GM18870 (cell line): Measurements from ENCODE around the gene ITPR3.

Experiments used
- ATAC-seq: cut with Tn5 transposase; IDR thresholded peaks from one replicate; pipeline ENCODE4 v1.9.1; 2021; ENCODE audit warnings: moderate library complexity; ENCODE audit not compliant: unreplicated experiment

The ITPR3 gene

DNA sequence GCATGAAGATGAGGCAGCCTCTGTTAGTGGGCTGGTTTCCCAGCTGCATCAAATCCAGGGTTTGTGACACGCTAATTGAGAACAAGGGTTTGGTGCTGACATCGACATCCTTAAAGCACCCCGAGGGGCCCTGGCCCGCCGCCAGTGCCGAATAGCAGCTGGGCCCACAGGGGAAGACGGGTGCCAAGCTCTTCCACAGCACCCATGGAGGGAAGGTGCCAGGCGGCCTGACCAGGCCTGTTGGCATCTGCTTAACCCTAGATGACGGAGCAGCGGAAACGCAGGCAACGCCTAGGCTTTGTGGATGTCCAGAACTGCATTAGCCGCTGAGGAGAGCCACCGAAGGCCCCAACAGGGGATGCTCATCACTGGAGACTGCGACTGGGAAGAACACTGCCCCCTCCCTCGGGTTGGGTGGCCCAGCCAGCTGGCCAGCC, 74.3 kb downstream of the ITPR3 start:
- no peak for ATAC-seq

DNA sequence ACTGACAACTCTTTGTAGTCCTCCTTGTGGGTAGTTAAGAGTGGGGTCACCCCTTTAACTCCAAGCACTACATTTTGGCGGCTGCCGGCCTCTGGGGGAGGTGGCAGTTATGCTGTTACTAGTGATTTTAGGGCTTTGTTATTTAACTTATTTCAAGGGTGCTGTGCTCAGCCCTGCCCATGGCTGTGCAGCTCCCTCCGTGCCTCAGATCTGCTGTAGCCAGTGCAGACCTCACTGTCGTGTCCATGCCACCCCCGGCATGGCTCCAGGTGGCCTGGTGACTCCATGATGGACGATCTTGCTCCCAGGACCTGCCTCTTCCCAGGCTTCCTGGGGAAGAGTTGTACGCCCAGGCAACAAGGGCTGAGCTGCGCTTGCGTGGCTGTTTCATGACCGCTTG, 75.0 kb downstream of the ITPR3 start:
- ATAC-seq = no peak

DNA sequence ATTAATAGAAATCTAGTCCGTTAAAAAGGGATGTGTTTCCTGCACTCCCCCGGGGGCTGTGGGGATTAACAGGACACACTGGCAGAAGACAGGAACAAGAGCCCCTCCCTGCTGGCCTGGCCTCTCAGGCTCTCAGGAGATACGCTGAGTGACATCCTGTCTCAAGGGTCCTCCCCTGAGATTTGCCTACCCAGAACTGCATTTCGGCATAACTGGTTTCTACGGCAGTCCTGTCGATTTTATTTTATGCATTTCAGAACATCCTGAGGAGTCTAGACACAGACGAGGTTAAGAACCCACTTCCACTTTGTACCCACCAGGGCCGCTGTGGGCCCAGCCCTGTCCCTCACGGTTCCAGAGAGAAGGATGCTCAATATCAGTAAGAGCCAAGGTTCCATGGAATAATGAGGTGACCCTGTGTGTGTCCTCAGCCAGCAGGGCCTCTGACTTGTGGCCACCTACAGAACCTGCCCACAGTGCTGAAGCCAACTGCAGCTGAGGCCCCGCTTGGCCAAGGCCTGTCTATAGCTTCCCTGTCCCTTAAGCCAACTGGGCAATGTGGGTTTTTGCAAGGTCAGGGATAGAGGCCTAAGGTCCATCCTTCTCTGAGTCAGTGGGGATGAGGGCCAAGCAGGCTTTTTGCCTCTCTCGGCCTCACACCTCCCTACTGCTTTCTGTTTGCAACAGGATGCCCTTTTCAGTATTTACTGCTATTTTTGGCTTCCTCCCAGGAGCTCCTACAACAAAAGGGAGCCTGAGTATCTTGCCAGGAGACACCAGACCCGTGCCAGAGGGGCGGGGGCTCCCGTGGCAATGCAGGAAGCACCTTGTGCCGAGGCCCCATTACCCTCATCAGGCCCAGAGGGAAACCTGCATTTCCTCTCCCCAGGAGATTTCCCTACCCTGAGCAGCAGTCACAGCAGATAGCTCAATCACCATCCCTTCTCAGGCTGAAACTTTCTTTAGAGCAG, 75.7 kb downstream of the ITPR3 start:
- no peak for ATAC-seq

DNA sequence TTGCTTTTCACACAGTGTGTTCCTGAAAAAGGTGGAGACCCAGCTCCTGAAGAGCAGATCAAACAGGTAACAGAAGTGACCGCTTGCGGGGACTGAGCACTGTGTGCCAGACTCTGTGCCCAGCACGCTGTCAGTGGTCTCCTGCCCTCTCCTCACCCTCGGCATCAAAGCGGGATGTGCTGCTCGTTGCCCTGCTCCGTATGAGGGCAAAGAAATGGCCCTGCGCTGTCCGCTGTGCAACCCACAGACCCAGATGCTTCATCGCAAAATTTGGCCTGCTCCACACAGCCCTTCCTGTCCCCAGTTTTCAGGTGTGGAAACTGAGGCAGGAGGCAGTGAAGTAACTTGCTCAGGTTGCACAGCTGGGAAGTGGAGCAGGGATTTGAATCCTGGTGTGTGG, 76.7 kb downstream of the ITPR3 start:
- no peak for ATAC-seq

DNA sequence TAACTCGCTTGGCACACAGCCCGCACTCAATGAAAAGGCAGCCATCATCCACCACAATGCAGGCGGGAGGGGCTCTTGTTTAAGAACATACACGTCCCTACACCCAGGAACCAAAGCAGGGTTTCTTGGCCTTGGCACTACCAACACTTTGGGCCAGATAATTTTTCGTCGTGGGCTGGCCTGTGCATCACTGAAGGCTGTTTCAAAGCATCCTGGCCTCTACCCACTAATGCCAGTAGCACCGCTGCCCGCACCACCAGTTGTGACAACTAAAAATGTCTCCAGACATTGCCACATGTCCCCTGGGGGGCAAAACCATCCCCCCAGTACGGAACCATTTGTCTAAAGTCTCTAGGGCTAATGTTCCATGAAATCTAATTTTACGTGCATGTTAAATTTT, 77.4 kb downstream of the ITPR3 start:
- ATAC-seq = no peak

DNA sequence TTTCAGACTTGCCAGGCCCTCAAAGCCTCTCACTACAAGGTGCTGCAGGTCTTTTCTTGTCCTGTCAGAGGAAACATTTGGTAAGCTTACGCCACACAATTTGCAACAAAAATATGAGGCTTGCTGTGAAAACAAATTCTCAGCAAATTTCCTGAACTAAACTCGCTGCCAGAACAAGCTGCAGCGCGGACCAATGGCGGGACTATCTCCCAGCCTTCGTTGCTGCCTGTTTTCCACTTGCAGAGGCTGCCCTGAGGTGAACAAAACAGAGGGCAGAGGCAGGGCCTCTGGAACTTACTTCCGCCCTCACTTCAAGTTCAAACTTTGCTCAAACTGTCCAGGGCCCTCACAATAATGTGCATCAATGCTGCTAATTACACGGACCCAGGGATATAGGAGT, 78.0 kb downstream of the ITPR3 start:
- ATAC-seq = no peak

DNA sequence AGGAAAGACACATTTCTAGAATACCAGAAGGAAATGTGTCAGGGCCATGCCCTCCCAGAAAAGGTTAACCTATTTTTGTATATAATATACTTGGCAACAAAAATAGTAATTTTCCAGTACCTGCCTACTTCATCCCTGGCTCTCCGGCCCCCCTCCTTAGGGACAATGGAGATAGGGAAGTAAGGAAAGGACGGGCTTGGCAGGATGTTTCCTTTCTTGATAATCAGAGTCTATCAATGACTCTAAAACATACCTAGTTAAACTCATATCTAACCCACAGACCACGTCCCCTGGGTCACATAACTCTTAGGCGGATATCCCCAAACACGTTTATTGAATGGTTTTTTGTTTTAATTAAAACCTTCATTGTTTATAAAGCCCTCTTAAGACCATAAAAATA, 78.6 kb downstream of the ITPR3 start:
- ATAC-seq = no peak

DNA sequence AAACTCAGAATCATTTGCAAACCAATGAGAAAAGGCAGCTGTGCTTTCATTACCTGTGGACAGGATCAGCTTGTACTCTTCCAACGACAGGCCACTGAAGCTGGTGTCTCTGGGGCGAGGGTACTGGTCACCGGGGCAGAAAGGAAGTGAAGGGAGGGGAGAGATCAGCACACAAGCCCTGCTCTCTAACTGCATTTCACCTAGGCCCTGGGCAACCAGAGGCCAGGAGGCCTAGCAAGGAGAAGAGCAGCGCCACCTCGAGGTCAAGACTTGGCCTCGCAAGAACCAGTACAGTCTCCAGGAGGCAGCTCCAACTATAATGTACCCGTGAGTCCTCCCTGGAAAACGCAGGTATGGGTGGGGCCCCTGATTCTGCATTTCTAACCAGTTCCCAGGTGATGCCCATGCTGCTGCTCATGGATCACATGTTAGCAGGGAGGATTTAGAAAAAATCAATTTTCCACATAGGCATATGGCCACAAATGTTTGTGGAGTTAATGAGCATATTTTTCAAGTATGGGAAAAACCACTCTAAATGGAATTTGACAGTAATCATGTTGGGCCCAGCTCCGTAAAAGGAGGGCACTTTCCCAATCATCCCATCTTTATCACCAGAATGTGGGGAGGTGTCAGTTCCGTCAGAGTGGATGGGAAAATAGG, 79.4 kb downstream of the ITPR3 start:
- ATAC-seq = no peak

DNA sequence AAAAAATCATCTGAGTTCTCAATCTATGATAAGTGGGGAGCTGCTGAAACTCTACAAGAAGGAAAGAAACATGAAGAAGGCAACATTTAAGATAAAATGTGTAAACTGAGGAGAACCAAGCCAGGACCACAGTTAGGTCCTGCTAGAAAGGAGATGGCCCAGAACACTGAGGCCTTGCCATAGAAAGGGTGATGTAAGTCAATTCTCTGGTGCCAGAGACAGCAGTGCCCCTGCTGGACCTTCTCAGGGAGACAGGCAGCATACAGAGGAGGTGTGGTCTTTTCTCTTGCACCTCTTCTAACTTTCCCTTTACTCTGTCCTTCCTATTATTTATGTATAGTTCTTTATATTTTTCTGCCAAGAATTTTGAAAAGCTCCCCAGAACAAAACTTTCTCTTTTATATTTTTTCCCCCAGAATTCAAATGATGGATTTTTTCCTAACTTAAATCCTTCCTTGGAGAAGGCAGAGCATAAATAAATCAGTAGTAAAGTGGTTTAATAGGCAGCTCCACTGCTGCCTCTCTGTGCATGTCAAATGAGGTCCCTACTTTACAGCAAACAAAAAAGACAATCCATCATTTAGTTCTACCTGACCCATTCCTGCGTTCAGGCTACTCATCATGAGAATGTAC, 81.3 kb downstream of the ITPR3 start:
- no peak for ATAC-seq

DNA sequence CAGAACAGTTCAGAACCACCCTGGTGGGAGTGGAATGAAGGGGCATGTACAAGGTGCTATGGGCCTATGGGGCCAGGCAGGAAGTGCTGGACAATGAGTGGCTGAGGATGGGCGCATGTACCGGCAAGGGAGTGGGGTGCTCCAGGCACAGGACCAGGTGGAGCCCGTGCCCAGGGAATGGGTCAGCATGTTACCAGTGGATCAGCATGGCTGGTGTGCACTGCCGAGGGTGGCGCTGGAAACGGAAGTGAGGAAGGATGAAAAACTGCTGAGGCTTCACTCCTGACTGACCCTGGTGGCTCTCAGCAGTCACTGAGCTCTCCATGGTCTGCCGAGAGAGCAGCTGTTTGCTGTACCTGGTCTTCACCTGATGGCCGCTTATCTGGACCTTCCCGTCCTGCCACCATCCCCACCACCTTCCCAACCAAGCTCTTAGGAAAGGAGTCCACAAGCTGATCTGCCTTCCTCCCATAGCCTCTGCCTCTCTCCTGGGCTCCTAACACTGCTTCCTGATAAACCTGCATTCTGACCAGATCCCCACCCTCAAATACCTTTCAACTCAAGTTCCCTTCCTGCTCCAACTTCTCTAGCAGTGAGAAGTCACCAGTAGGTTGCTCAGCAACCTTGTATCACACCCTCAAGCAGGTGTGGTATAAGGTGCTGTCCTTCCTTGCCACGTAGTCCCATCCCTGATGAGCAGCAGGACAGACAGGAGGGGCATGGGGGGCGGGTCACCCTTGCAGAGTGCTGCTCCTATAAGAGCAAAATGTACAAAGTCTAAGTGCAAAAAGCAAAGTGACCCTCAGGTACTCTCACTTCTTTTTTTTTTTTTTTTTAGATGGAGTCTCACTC, 83.3 kb downstream of the ITPR3 start:
- no peak for ATAC-seq

DNA sequence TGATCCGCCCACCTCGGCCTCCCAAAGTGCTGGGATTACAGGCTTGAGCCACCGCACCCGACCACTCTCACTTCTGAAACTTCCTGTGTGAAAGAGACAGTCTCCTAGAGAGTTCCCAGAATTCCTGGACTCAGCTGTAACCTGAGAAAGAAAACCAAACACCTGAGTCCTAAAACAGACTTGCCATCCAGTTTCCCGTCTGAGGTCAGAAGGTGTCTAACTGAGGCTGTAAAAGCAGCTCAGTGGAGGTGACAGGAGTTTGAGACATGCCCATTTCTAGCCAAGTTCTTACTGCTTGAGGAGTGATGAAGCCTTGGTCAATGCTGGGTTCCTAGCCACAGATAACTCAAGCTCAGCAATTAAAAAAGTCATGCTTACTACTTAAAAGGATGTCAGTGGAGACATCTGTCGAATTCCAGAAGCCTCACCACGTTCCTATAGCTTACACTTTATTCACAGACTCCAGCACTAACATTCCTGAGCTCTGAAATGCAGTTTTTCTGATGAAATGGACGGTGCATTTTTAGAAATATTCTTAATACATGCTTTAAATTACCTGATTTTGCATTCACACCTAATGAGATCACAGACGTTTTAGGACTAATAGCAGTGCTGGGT, 84.3 kb downstream of the ITPR3 start:
- ATAC-seq = no peak

DNA sequence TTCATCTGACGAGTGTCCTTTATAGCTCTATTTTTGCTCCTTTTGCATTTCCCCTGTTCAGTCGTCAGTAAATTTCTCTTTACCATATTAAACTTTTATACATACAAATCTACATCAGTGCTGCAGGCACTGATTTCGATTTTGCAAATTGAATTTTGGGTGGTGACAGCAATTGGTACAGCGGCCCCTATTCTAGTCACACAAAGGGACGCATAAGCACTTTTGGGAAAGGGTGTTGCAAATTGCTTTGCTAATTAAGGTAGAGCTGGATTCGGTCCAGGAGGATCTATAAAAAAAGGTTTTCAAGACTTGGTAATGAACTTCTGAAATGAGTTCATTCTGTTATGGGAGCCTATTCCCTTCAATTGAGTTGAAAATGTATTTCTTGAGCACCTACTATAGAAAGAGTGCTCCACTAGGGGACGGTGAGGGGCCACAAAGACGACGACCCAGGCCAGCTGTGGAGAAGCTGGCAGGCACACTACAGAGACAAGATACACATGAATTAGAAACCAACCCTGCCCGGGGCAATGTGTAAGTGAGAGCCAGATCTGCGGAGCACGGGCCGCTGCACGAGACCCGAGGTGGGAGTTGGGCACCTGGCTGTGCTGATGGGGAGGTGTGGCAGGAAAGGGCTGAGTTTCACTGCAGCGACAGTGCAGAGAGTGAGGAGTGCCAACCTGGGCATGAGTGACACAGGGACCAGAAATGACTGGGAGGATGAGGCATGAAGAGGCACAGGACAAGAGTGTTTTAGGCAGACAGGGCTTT, 85.0 kb downstream of the ITPR3 start:
- ATAC-seq = no peak

DNA sequence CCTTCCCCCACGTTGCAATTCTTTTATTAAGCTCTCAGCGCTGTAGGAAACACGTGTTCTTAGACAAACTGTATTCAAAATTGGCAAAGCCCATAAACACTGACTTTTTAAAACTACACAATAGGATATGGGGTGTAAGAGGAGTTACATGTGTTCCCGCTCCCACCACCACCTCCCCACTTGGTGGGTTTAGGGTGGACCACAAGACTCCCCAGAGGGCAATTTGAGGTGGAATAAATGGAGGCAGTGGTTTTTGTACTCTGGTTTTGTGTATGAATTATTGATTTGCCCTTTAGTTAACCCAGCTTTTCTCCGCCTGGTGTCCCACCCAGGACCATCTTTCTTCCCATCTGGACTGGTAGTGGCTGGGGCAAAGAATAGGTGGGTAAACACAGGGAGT, 86.6 kb downstream of the ITPR3 start:
- no peak for ATAC-seq

DNA sequence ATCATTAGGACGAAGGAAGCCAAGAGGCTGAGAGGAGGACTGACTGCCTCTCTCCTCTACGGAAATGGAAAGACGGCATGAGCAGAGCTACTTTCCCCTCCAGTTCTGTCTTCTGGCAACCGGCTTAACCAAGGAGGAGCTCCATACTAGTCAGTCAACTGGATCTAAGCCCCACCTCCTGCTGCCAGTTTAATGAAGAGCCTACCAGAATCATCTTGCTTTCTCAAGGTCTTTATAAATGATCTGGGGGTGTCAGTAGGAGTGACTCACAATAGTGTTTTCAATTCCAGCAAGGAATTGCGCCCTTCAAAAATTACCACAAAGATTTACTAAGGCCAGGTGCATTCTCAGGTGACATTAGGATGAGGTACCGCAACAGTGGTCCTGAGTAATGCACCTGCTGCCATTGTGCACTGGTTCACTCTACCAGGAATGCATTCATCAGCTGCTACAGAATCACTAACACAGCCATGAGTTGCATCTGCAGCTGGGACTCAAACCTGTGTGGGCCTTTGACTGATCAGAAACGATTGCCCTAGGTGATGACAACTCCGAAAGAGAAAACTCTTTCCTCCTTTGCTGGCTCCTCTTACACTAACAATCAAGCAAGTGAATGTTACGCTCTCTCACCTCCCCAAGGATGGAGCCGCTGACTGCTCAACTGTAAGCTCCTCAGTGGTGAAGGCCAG, 87.5 kb downstream of the ITPR3 start:
- no peak for ATAC-seq

DNA sequence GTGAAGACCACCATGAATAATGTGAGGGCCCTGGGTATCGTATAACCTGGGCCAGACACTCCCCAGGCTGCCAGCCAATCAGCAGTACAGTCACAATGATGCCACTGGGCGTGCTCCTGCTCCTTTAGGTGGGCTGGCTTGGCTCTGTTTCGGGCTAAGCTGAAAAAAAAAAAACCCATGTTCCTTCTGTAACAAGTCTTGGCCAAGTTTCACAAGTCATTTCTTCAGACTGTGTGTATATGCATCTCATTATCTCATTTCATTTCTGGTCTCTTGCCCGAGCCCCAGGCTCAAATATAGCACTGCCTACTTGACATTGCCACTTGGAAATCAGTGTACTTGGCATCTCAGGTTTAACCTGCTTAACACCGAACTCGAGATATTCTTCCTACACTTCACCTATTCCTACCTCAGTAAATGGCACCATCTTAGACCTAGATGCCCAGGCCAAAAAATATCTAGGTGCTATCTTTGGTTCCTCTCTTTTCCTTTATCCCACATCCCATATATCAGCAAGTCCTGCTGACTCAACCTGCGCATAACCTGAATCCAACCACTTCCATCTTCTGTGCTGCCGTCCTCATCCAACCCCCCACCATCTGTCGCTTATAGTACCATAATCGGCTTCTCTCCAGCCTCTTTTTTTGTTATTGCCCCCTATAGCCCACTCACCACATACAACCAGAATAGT, 88.6 kb downstream of the ITPR3 start:
- no peak for ATAC-seq

DNA sequence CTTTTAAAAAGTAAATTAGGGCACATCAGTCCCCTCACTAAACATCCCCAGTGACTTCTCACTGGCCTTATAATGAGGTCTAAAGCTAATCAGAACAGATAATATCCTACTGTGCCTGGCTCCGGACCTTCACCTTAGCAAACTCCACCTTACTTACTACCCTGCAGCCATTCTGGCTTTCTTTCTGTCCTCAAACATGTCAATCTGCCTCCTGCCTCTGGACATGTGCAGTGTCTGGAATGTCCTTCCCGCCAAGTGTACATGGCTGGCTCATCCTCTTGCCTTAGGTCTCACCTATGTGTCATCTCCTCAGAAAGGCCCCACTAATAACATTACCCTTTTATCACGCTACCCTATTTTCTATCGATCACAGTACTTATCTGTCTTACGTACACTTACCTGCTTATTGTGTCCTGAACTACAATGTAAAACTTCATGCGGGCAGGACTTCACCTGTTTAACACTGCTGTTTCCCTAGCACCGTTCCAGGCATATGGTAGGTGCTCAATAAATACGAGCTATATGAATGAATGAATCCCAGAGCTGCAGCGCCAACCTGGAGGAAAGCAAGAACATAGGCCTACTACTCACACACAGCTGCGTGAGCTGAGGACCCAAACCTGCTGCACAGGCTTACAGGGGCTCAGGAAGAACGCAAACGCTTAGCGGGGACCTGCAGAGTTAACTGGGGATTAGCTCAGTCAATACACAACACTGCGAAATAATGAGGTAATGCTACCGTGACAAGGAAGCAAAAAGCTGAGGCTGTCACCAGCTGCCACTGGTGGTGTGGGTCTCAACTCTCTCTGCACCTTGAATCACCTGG, 89.4 kb downstream of the ITPR3 start:
- ATAC-seq = no peak
